Endothelial cell of umbilical vein (primary cell): ENCODE measurements around the gene APP. TPM values are rescaled to one million over a fixed set of nuclear protein-coding genes. Genes with fewer than 3 reads are reported as not detected.

ENCODE experiments used
- BruUV-seq: library from RNA; stranded (reverse); fragments of 400-500 nt; replicated peaks from 2 replicates; lab custom pipeline; 2021; lab: Mats Ljungman, UMichigan
- CTCF ChIA-PET: fragments of 300-600, 350-600 bp; sonication (Branson Sonifier 250); formaldehyde crosslinking; loops from one replicate; lab custom pipeline; 2021; ENCODE audit warnings: antibody characterized with exemption, inconsistent platforms; lab: Charles Lee
- POLR2A ChIA-PET: fragments of 300-600, 350-600 bp; sonication (Branson Sonifier 250); formaldehyde crosslinking; loops from one replicate; lab custom pipeline; 2021; ENCODE audit warnings: antibody characterized with exemption, inconsistent platforms; lab: Charles Lee
- DNase-seq: peaks from one replicate; pipeline ENCODE4 v3.0.0-alpha.2; 2011; ENCODE audit warnings: low read depth, low spot score
- FAIRE-seq: peaks from 2 replicates; lab custom pipeline; 2011; peaks lifted over from hg19 to GRCh38; lab: Jason Lieb, UNC
- H2AFZ ChIP-seq: 2 replicates; pipeline ENCODE4 v1.6.0; 2012; ENCODE audit warnings: low read depth, low read length, control low read depth, inconsistent platforms
- H3K27ac ChIP-seq: 2 replicates; pipeline ENCODE4 v1.5.1; 2011; ENCODE audit warnings: low read depth, mild to moderate bottlenecking, control low read depth, low read length, moderate library complexity; ENCODE audit not compliant: insufficient read depth
- H3K27me3 ChIP-seq, 2 experiments: 2 replicates each; pipeline versions ENCODE4 v1.6.0 to v1.6.1; 2011; ENCODE audit warnings: low read length in 2 of 2, mixed read lengths in 1 of 2; ENCODE audit not compliant: control insufficient read depth in 2 of 2, insufficient read depth in 2 of 2
- H3K36me3 ChIP-seq, 2 experiments: 2 replicates in 1 of 2; 3 replicates in 1 of 2; pipeline ENCODE4 v1.5.1; 2011; ENCODE audit warnings: low read length in 2 of 2, mild to moderate bottlenecking in 1 of 2, moderate library complexity in 1 of 2; ENCODE audit not compliant: control insufficient read depth in 2 of 2, insufficient read depth in 2 of 2; ENCODE audit errors: extremely low read depth in 1 of 2
- H3K4me1 ChIP-seq: 3 replicates; pipeline ENCODE4 v1.5.1; 2011; ENCODE audit warnings: mild to moderate bottlenecking, low read length; ENCODE audit not compliant: control insufficient read depth, insufficient read depth; ENCODE audit errors: extremely low read depth
- H3K4me2 ChIP-seq: 2 replicates; pipeline ENCODE4 v1.6.1; 2011; ENCODE audit warnings: low read length, control low read depth, mixed read lengths; ENCODE audit not compliant: insufficient read depth
- H3K4me3 ChIP-seq, 3 experiments: fragments of 200-600 bp in 1 of 3; sonication (generic), shearing (Covaris generic) in 1 of 3; replicated peaks in 1 of 3; 2 replicates each; pipeline ENCODE4 v1.5.1; 2011 to 2016; ENCODE audit warnings: control low read depth in 3 of 3, low read length in 3 of 3, mild to moderate bottlenecking in 2 of 3, inconsistent platforms in 1 of 3, low read depth in 1 of 3, moderate library complexity in 1 of 3; ENCODE audit not compliant: insufficient read depth in 1 of 3
- H3K79me2 ChIP-seq: 2 replicates; pipeline ENCODE4 v1.6.0; 2012; ENCODE audit warnings: low read length, inconsistent platforms; ENCODE audit not compliant: control insufficient read depth, insufficient read depth
- H3K9ac ChIP-seq: replicated peaks from 2 replicates; pipeline ENCODE3; 2011; ENCODE audit warnings: low read length, control low read depth; ENCODE audit not compliant: insufficient read depth; ENCODE audit errors: extremely low read depth
- H3K9me1 ChIP-seq: replicated peaks from 3 replicates; pipeline ENCODE4 v1.6.0; 2011; ENCODE audit warnings: mild to moderate bottlenecking, low read length; ENCODE audit not compliant: control insufficient read depth, insufficient read depth; ENCODE audit errors: extremely low read depth
- H3K9me3 ChIP-seq: replicated peaks from 2 replicates; pipeline ENCODE4 v1.5.1; 2012; ENCODE audit warnings: low read length, inconsistent platforms; ENCODE audit not compliant: control insufficient read depth, insufficient read depth
- H4K20me1 ChIP-seq: replicated peaks from 2 replicates; pipeline ENCODE3; 2011; ENCODE audit warnings: mild to moderate bottlenecking, low read length; ENCODE audit not compliant: control insufficient read depth, insufficient read depth; ENCODE audit errors: extremely low read depth
- EZH2 ChIP-seq: IDR thresholded peaks from 2 replicates; pipeline ENCODE4 v1.6.1; 2012; ENCODE audit warnings: borderline replicate concordance, low read depth, mild to moderate bottlenecking, moderate library complexity, low read length, inconsistent platforms; ENCODE audit not compliant: severe bottlenecking
- FOS ChIP-seq: IDR thresholded peaks from 2 replicates; pipeline ENCODE4 v1.6.1; 2011; ENCODE audit warnings: mild to moderate bottlenecking, low read length, moderate library complexity, borderline replicate concordance; ENCODE audit not compliant: insufficient read depth
- GATA2 ChIP-seq: IDR thresholded peaks from 2 replicates; pipeline ENCODE4 v1.7.0; 2011; ENCODE audit warnings: low read depth, mild to moderate bottlenecking, moderate library complexity, mixed read lengths, low read length; ENCODE audit not compliant: insufficient read length, insufficient read depth
- JUN ChIP-seq: IDR thresholded peaks from 2 replicates; pipeline ENCODE4 v1.6.1; 2011; ENCODE audit warnings: borderline replicate concordance, low read depth; ENCODE audit not compliant: insufficient read length, insufficient read depth
- MYC ChIP-seq: IDR thresholded peaks from one replicate; pipeline ENCODE4 v1.6.1; 2011; ENCODE audit warnings: mild to moderate bottlenecking, low read depth, low read length
- POLR2A ChIP-seq: IDR thresholded peaks from 2 replicates; pipeline ENCODE4 v1.6.1; 2012; ENCODE audit warnings: low read depth, mild to moderate bottlenecking, control low read depth, low read length
- POLR2AphosphoS5 ChIP-seq: IDR thresholded peaks from 2 replicates; pipeline ENCODE4 v1.6.1; 2012; ENCODE audit warnings: low read depth, mild to moderate bottlenecking, control low read depth, low read length, moderate library complexity; ENCODE audit not compliant: insufficient read depth
- dilution Hi-C: fragments of 300-500 bp; cut with MboI; formaldehyde crosslinking; loops from one replicate; pipeline ENCODE4 v1.15.0; 2019; ENCODE audit warnings: low sequenced_read_pairs; ENCODE audit not compliant: extremely low pct_ligation_motif_present
- intact Hi-C: fragments of 100-400 bp; cut with micrococcal nuclease; formaldehyde crosslinking; loops from one replicate; pipeline ENCODE4 v1.10.0; 2022
- polyA plus RNA-seq, 4 experiments: library from polyadenylated mRNA; depleted of rRNA in 3 of 4; stranded (reverse) in 3 of 4; unstranded in 1 of 4; fragments of >200 nt; gene quantifications; 2 replicates each; pipeline versions ENCODE4 v1.2.1 to v1.2.3, GENCODE V29; 2011 to 2012; ENCODE audit warnings: missing spikeins in 1 of 4
- total RNA-seq: library from RNA; stranded (reverse); gene quantifications from 2 replicates; pipeline ENCODE4 v1.2.3, GENCODE V29; 2021
- TF ChIP-seq, protein P1 (sequence below): IDR thresholded peaks from 2 replicates; pipeline ENCODE4 v1.6.1; 2011; ENCODE audit not compliant: insufficient read depth, insufficient read length
- TF ChIP-seq, protein P2 (sequence below), 2 donors: IDR thresholded peaks; 1 replicate in 1 of 2; 2 replicates in 1 of 2; pipeline ENCODE4 v1.5.1; 2011; ENCODE audit warnings: low read length in 2 of 2, mild to moderate bottlenecking in 2 of 2, moderate library complexity in 2 of 2, control low read depth in 1 of 2, inconsistent platforms in 1 of 2, low read depth in 1 of 2; ENCODE audit not compliant: insufficient read depth in 1 of 2; ENCODE audit errors: extremely low read depth in 1 of 2

Gene APP
- total and polyA plus RNA-seq, 2 donors (not counting 3 experiments of a cell fraction or from before 2014, with no cell fraction given) = 914 to 928 TPM

DNA sequence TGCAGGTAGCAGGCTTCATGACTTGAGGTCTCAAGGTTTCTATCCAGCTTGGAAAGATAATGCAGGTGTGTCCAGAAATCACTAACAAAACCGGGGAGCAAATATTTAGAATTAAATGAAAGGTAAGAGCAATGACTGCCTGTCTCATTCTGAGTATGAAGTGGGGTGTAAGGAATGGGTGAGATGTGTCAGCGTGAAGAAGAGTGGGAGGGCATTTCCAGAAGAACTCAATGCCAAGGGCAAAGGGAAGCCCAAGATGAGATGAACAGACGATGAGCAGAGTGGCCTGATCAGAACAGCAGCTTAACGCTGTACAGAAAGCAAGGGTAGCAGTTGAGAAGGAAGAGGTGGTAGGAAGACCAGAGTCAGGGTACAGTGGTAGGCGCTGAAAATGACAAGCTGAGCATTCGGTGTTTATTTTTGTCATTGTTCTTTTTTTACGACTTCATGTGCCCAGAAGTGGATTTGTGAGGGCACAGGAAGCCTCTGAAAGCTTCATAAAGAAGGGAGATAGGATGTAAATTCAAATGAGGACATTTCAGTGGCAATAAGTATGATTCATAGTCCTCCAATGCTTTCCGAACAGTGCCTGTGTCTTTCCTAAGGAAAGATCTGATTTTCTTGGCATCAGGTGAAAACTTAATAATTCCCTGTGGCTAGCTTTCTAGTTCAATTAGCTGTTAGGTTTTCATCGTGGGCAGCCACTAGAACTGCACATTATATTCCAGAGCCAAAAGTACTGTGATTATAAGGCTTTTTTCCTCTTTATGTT, 190.5 kb downstream of the APP start:
- H3K9me1 ChIP-seq = no peaks in the 10 kb centered on the region
- H3K27ac ChIP-seq = peak overlapping the region; percentile 65
- TF ChIP-seq POLR2A = no peak
- no peak for TF ChIP-seq FOS
- TF ChIP-seq, protein P1, sequence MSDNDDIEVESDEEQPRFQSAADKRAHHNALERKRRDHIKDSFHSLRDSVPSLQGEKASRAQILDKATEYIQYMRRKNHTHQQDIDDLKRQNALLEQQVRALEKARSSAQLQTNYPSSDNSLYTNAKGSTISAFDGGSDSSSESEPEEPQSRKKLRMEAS = no peak
- TF ChIP-seq JUN = no peak
- TF ChIP-seq POLR2AphosphoS5 = no peak
- TF ChIP-seq MYC = no peak
- no peak for TF ChIP-seq EZH2
- TF ChIP-seq, protein P2, sequence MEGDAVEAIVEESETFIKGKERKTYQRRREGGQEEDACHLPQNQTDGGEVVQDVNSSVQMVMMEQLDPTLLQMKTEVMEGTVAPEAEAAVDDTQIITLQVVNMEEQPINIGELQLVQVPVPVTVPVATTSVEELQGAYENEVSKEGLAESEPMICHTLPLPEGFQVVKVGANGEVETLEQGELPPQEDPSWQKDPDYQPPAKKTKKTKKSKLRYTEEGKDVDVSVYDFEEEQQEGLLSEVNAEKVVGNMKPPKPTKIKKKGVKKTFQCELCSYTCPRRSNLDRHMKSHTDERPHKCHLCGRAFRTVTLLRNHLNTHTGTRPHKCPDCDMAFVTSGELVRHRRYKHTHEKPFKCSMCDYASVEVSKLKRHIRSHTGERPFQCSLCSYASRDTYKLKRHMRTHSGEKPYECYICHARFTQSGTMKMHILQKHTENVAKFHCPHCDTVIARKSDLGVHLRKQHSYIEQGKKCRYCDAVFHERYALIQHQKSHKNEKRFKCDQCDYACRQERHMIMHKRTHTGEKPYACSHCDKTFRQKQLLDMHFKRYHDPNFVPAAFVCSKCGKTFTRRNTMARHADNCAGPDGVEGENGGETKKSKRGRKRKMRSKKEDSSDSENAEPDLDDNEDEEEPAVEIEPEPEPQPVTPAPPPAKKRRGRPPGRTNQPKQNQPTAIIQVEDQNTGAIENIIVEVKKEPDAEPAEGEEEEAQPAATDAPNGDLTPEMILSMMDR (IDR thresholded peaks at IDR 0.05; ENCODE audit: extremely low read depth in 1 of 2, insufficient read depth in 1 of 2, low read depth in 1 of 2, low read length in 2 of 2) = no peak
- TF ChIP-seq GATA2 = no peak
- dilution Hi-C loops = no loop called here
- no peaks in the 10 kb centered on the region for H3K9me3 ChIP-seq
- H4K20me1 ChIP-seq = no peaks in the 10 kb centered on the region
- POLR2A ChIA-PET = no interaction called here
- H3K27me3 ChIP-seq = no peaks in the 10 kb centered on the region
- no peak overlapping the region for H2AFZ ChIP-seq
- BruUV-seq = no TSS peak
- FAIRE-seq (peak; percentile 18), DNase-seq (peak; percentile 24)
- H3K79me2 ChIP-seq = peaks cover 23% of the 10 kb centered on the region
- no peak overlapping the region for H3K4me3 ChIP-seq
- CTCF ChIA-PET = interaction anchor here (0.8 to 3.5 kb wide), 3 partner anchors 12 to 78 kb away, joined by 3 to 12 read pairs (median 3); no protein-coding TSS in a partner anchor
- peaks cover 18 to 33% of the 10 kb centered on the region in 2 experiments for H3K36me3 ChIP-seq
- H3K4me1 ChIP-seq = peaks cover 43% of the 10 kb centered on the region
- intact Hi-C loops = loop anchor here (5.0 to 10.0 kb wide), 4 partner anchors 53 to 865 kb away; partner anchors contain the start of gene ADAMTS1
- H3K9ac ChIP-seq = no peak overlapping the region
- no peak overlapping the region for H3K4me2 ChIP-seq
